ENCODE measurements around the gene DPYSL4. TPM values are rescaled to one million over a fixed set of nuclear protein-coding genes. Genes with fewer than 3 reads are reported as not detected.
A peak's percentile ranks its signal among the peaks of the same experiment; 100 is the strongest.

DPYSL4 gene
- total RNA-seq, 2 donors from 2014 or later, result 6.5 to 19.2 TPM

- H3K9me3 Mint-ChIP-seq, result no peaks in the 10 kb centered on the region
- no peaks in the 10 kb centered on the region for H3K27me3 Mint-ChIP-seq
- H3K36me3 Mint-ChIP-seq, result no peaks in the 10 kb centered on the region
- H3K27ac Mint-ChIP-seq, result no peak overlapping the region
- H3K4me3 Mint-ChIP-seq, result no peak overlapping the region
- ATAC-seq (no peak), DNase-seq (ENCODE audit: low spot score) (no peak)
- peaks cover 0 to 18% of the 10 kb centered on the region in 2 donors for H3K4me1 Mint-ChIP-seq (ENCODE audit: low read depth in 2 of 2)
These were observed 62.5 kb downstream of the DPYSL4 start for GRCh38 chr10:132249226-132249724.

- H3K9me3 Mint-ChIP-seq, result no peaks in the 10 kb centered on the region
- H3K4me3 Mint-ChIP-seq, result no peak overlapping the region
- no peak for DNase-seq (ENCODE audit: low spot score)
- H3K27me3 Mint-ChIP-seq, result no peaks in the 10 kb centered on the region
- no peak overlapping the region for H3K27ac Mint-ChIP-seq
- no peaks in the 10 kb centered on the region for H3K36me3 Mint-ChIP-seq
- no peak for ATAC-seq
- H3K4me1 Mint-ChIP-seq (ENCODE audit: low read depth in 2 of 2), result peaks cover 0 to 20% of the 10 kb centered on the region in 2 donors
These were observed 63.2 kb downstream of the DPYSL4 start for GRCh38 chr10:132249824-132250375.

- Mint-ChIP-seq H3K36me3 (no peaks in the 10 kb centered on the region), H3K4me3 (no peak overlapping the region), H3K27me3 (no peaks in the 10 kb centered on the region), H3K27ac (no peak overlapping the region), H3K9me3 (no peaks in the 10 kb centered on the region), H3K4me1 (ENCODE audit: low read depth in 2 of 2) (peaks cover 0 to 27% of the 10 kb centered on the region in 2 donors)
- no peak for ATAC-seq
- DNase-seq (ENCODE audit: low spot score), result no peak
These were observed 64.0 kb downstream of the DPYSL4 start for GRCh38 chr10:132250481-132251475.

GRCh38 chr10:132251928-132252327, 65.2 kb downstream of the DPYSL4 start:
- Mint-ChIP-seq H3K9me3 (no peaks in the 10 kb centered on the region), H3K4me3 (no peak overlapping the region), H3K36me3 (no peaks in the 10 kb centered on the region), H3K27ac (peak overlapping the region in 1 of 2 donors; percentile 74), H3K27me3 (no peaks in the 10 kb centered on the region), H3K4me1 (ENCODE audit: low read depth in 2 of 2) (peaks cover 0 to 30% of the 10 kb centered on the region in 2 donors)
- no peak for DNase-seq (ENCODE audit: low spot score)
- ATAC-seq, result no peak

GRCh38 chr10:132252412-132252811, 65.7 kb downstream of the DPYSL4 start:
- ATAC-seq (no peak), DNase-seq (ENCODE audit: low spot score) (no peak)
- no peak overlapping the region for H3K4me3 Mint-ChIP-seq
- peaks cover 0 to 30% of the 10 kb centered on the region in 2 donors for H3K4me1 Mint-ChIP-seq (ENCODE audit: low read depth in 2 of 2)
- H3K27me3 Mint-ChIP-seq, result no peaks in the 10 kb centered on the region
- peak overlapping the region in 1 of 2 donors; percentile 74 for H3K27ac Mint-ChIP-seq
- H3K9me3 Mint-ChIP-seq, result no peaks in the 10 kb centered on the region
- H3K36me3 Mint-ChIP-seq, result no peaks in the 10 kb centered on the region

GRCh38 chr10:132253092-132253687, 66.4 kb downstream of the DPYSL4 start:
- no peak overlapping the region for H3K4me3 Mint-ChIP-seq
- H3K4me1 Mint-ChIP-seq (ENCODE audit: low read depth in 2 of 2), result peaks cover 3 to 30% of the 10 kb centered on the region in 2 donors
- DNase-seq (ENCODE audit: low spot score), result no peak
- no peaks in the 10 kb centered on the region for H3K9me3 Mint-ChIP-seq
- H3K27ac Mint-ChIP-seq, result peak overlapping the region in 1 of 2 donors; percentile 74
- no peaks in the 10 kb centered on the region for H3K27me3 Mint-ChIP-seq
- ATAC-seq, result no peak
- no peaks in the 10 kb centered on the region for H3K36me3 Mint-ChIP-seq

- ATAC-seq (peak; percentile 21 to 38), DNase-seq (ENCODE audit: low spot score) (no peak)
- peak overlapping the region; percentile 67 for H3K4me3 Mint-ChIP-seq
- H3K27me3 Mint-ChIP-seq, result no peaks in the 10 kb centered on the region
- no peaks in the 10 kb centered on the region for H3K36me3 Mint-ChIP-seq
- H3K4me1 Mint-ChIP-seq (ENCODE audit: low read depth in 2 of 2), result peaks cover 6 to 31% of the 10 kb centered on the region in 2 donors
- H3K9me3 Mint-ChIP-seq, result no peaks in the 10 kb centered on the region
- peak overlapping the region; percentile 66 to 80 for H3K27ac Mint-ChIP-seq
These were observed 68.1 kb downstream of the DPYSL4 start for GRCh38 chr10:132254841-132255240.

Other genes starting within 250 kb of the DPYSL4 start
- gene BNIP3, start 205.0 kb upstream of the DPYSL4 start, total RNA-seq, result 10 to 100 TPM; 20.5 to 82.2 TPM
- gene JAKMIP3, start 121.0 kb upstream of the DPYSL4 start, total RNA-seq, result under 1 TPM in 1 of 2 donors, not detected in 1; 0.05 TPM
- gene STK32C, start 121.0 kb downstream of the DPYSL4 start, total RNA-seq, result 10 to 100 TPM; 29.2 to 34.6 TPM
- 1 to 10 TPM; 6.5 to 8.5 TPM for gene LRRC27, start 145.2 kb downstream of the DPYSL4 start, total RNA-seq
- gene PWWP2B, start 210.3 kb downstream of the DPYSL4 start, total RNA-seq, result 10 to 100 TPM; 15.2 to 17.9 TPM